Hepatocyte (in vitro differentiated cells): ENCODE data around the gene SCAMP3.

Source experiments
- EZH2 ChIP-seq: fragments of 200-600 bp; sonication (generic); IDR thresholded peaks from 2 replicates; pipeline ENCODE4 v1.6.1; 2016; ENCODE audit warnings: antibody characterized with exemption, mild to moderate bottlenecking, borderline replicate concordance
- EZH2phosphoT487 ChIP-seq: fragments of 200-600 bp; sonication (generic); IDR thresholded peaks from one replicate; pipeline ENCODE4 v1.6.1; 2018; ENCODE audit warnings: antibody characterized with exemption, mild to moderate bottlenecking, low read depth, moderate library complexity; ENCODE audit not compliant: unreplicated experiment, severe bottlenecking
- TF ChIP-seq, protein P1 (sequence below): fragments of 200-600 bp; sonication (generic); IDR thresholded peaks from 2 replicates; pipeline ENCODE4 v1.5.1; 2016; ENCODE audit warnings: antibody characterized with exemption, mild to moderate bottlenecking; ENCODE audit not compliant: poor library complexity

DNA sequence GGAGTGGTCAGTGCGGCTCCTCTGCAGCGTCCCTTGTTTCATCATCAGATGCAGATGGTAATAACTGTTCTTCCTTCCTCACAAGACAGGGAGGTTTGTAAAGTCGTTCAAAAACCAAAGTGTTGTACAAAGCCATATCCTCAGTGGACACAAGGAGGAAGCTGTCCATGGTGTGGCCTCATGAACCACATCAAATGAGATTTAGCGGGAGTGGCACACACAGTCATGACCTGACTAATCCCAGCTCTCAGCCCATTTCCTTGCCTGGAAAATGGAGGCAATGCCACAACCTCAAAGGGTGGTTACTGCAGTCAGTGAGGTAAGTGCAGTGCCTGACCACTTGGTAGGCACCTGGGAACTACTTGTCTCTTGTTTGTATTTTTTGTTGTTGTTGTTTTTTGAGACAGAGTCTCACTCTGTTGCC, 20.3 kb downstream of the SCAMP3 start:
- TF ChIP-seq, protein P1, sequence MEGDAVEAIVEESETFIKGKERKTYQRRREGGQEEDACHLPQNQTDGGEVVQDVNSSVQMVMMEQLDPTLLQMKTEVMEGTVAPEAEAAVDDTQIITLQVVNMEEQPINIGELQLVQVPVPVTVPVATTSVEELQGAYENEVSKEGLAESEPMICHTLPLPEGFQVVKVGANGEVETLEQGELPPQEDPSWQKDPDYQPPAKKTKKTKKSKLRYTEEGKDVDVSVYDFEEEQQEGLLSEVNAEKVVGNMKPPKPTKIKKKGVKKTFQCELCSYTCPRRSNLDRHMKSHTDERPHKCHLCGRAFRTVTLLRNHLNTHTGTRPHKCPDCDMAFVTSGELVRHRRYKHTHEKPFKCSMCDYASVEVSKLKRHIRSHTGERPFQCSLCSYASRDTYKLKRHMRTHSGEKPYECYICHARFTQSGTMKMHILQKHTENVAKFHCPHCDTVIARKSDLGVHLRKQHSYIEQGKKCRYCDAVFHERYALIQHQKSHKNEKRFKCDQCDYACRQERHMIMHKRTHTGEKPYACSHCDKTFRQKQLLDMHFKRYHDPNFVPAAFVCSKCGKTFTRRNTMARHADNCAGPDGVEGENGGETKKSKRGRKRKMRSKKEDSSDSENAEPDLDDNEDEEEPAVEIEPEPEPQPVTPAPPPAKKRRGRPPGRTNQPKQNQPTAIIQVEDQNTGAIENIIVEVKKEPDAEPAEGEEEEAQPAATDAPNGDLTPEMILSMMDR = no peak
- TF ChIP-seq EZH2 (no peak), EZH2phosphoT487 (no peak)
